Thyroid gland (tissue), 4 donors: ENCODE data around the gene PSORS1C1. TPM values are rescaled to one million over a fixed set of nuclear protein-coding genes. Genes with fewer than 3 reads are reported as not detected.

Experiments used
- DNase-seq, 2 donors: peaks; one replicate each; pipeline ENCODE4 v3.0.0-alpha.2; 2019
- H3K27ac ChIP-seq, 3 donors: fragments of 200-600 bp; sonication (generic); 1 replicate in 2 of 3; 2 replicates in 1 of 3; pipeline ENCODE4 v1.5.1; 2016 to 2019; ENCODE audit warnings: mild to moderate bottlenecking in 1 of 3, moderate library complexity in 1 of 3
- H3K27me3 ChIP-seq: fragments of 200-600 bp; sonication (generic); one replicate; pipeline ENCODE4 v1.5.1; 2019
- H3K36me3 ChIP-seq, 2 donors: fragments of 200-600 bp; sonication (generic); one replicate each; pipeline ENCODE4 v1.5.1; 2016 to 2019
- H3K4me1 ChIP-seq, 2 donors: fragments of 200-600 bp; sonication (generic); one replicate each; pipeline ENCODE4 v1.5.1; 2017 to 2019
- H3K4me3 ChIP-seq, 3 donors: fragments of 200-600 bp; sonication (generic); replicated peaks in 1 of 3; 1 replicate in 2 of 3; 2 replicates in 1 of 3; pipeline ENCODE4 v1.5.1; 2016; ENCODE audit warnings: mild to moderate bottlenecking in 1 of 3
- H3K9me3 ChIP-seq: fragments of 200-600 bp; sonication (generic); one replicate; pipeline ENCODE4 v1.5.1; 2017
- POLR2A ChIP-seq, 2 donors: fragments of 450-650 bp; IDR thresholded peaks; one replicate each; pipeline ENCODE4 v1.6.1; 2017; ENCODE audit warnings: antibody characterized with exemption in 2 of 2, mild to moderate bottlenecking in 2 of 2, moderate library complexity in 1 of 2
- WGBS, 2 donors: methylation state at CpG; one replicate each; pipeline ENCODE4 v1.1.5; 2017; 5-methylcytosine and 5-hydroxymethylcytosine counted together
- intact Hi-C: fragments of 100-400 bp; cut with DNase I; formaldehyde crosslinking; loops from one replicate; pipeline ENCODE4 v1.15.1; 2023
- total RNA-seq, 4 donors: library from RNA; depleted of rRNA; stranded (reverse); fragments of >200 nt; gene quantifications; one replicate each; pipeline ENCODE4 v1.2.3, GENCODE V29; 2016
- TF ChIP-seq, protein P1 (sequence below), 6 experiments: fragments of 200-600 bp in 3 of 6; fragments of 450-650 bp in 3 of 6; sonication (generic) in 3 of 6; IDR thresholded peaks; one replicate each; pipeline ENCODE4 v1.5.1; 2016 to 2019; ENCODE audit warnings: antibody characterized with exemption in 6 of 6, mild to moderate bottlenecking in 2 of 6, inconsistent platforms in 1 of 6, moderate library complexity in 1 of 6

PSORS1C1 gene
- total RNA-seq, 4 donors from 2014 or later: 1.6 to 3.8 (median 2.4) TPM

DNA sequence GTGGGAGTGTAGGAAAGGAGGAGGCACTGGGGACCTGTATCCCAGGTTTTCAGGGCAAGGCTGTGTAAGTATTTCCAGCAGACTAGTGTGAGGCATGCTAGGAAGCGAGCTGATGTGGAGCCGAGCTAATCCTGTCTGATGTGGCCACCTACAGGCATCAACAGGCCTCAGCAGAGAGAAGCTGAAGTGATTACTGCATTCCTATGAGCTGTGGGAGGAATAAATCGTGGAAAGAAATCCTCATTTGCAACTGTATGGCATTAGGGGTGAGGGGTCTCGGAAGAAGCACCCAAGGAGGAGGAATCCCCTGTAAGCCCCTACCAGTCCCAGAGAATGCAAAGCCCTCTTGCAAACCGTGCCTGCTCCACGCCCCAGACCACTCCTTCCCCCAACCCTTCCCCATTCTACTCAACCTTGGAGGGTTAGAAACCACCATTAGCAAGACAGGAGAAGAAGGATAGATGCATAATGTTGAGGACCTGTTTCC, 43.8 kb upstream of the PSORS1C1 start:
- Histone ChIP-seq H3K27ac (peak overlapping the region; percentile 30 to 98 (median 33)), H3K4me3 (no peak overlapping the region), H3K36me3 (no peaks in the 10 kb centered on the region), H3K4me1 (peaks cover 26 to 27% of the 10 kb centered on the region in 2 donors), H3K9me3 (no peaks in the 10 kb centered on the region), H3K27me3 (no peaks in the 10 kb centered on the region)
- 48 to 54% methylated on average over 6 of the region's 6 CpGs for WGBS, 2 donors
- DNase-seq: peak; percentile 62 to 80
- intact Hi-C loops: no loop called here
- no peak for TF ChIP-seq POLR2A (IDR thresholded peaks at IDR 0.05)
- TF ChIP-seq, protein P1, sequence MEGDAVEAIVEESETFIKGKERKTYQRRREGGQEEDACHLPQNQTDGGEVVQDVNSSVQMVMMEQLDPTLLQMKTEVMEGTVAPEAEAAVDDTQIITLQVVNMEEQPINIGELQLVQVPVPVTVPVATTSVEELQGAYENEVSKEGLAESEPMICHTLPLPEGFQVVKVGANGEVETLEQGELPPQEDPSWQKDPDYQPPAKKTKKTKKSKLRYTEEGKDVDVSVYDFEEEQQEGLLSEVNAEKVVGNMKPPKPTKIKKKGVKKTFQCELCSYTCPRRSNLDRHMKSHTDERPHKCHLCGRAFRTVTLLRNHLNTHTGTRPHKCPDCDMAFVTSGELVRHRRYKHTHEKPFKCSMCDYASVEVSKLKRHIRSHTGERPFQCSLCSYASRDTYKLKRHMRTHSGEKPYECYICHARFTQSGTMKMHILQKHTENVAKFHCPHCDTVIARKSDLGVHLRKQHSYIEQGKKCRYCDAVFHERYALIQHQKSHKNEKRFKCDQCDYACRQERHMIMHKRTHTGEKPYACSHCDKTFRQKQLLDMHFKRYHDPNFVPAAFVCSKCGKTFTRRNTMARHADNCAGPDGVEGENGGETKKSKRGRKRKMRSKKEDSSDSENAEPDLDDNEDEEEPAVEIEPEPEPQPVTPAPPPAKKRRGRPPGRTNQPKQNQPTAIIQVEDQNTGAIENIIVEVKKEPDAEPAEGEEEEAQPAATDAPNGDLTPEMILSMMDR (IDR thresholded peaks at IDR 0.05): peak in 4 of 6 experiments; percentile 57 to 82 (median 74)

DNA sequence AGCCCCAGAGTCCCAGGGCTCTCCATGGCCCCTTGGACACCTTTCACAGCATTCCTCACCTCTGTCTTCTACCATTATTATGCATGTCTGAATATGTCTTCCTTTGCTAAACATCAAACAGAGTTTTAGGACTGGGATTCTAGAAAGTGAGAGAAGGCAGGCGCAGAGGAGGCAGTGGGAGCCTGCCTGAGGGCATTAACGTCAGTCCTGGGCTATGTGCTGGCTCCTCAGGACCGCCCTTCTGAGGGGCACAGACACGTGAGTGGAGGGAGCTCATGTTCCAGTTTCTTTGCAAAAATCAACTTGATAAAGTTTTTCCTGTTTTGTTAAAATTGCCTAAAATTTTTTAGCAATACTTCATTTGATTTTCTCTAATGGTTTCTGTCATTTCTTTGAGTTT, 40.2 kb upstream of the PSORS1C1 start:
- Histone ChIP-seq H3K9me3 (no peaks in the 10 kb centered on the region), H3K27ac (peak overlapping the region in 1 of 3 donors; percentile 98), H3K27me3 (no peaks in the 10 kb centered on the region), H3K36me3 (no peaks in the 10 kb centered on the region), H3K4me1 (peaks cover 17 to 28% of the 10 kb centered on the region in 2 donors), H3K4me3 (no peak overlapping the region)
- 94 to 97% methylated on average over 4 of the region's 4 CpGs for WGBS, 2 donors
- DNase-seq: no peak
- no peak for TF ChIP-seq POLR2A (IDR thresholded peaks at IDR 0.05)
- intact Hi-C loops: no loop called here

DNA sequence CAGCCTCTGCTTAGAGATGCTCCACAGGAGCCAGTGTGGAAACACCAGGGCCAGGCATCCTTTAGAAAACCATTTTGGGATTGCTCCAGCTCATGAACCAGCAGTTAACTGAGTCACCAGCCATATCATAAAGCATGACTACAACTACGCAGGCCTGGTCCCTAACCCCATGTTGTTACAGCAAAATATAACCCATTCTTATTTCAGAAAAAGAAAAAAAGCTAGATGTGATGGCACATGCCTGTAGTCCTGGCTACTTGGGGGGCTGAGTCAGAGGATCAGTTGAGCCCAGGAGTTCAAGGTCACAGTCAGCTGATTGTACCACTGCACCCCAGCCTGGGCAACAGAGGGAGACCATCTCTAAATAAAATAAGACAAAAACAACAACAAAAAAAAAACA, 39.1 kb upstream of the PSORS1C1 start:
- Histone ChIP-seq H3K36me3 (no peaks in the 10 kb centered on the region), H3K27me3 (no peaks in the 10 kb centered on the region), H3K9me3 (no peaks in the 10 kb centered on the region), H3K4me3 (no peak overlapping the region), H3K4me1 (peaks cover 17 to 32% of the 10 kb centered on the region in 2 donors), H3K27ac (no peak overlapping the region)
- DNase-seq: no peak
- 90 to 93% methylated on average over 1 of the region's 1 CpG for WGBS, 2 donors
- intact Hi-C loops: no loop called here
- TF ChIP-seq, protein P1 (IDR thresholded peaks at IDR 0.05): no peak
- no peak for TF ChIP-seq POLR2A (IDR thresholded peaks at IDR 0.05)

DNA sequence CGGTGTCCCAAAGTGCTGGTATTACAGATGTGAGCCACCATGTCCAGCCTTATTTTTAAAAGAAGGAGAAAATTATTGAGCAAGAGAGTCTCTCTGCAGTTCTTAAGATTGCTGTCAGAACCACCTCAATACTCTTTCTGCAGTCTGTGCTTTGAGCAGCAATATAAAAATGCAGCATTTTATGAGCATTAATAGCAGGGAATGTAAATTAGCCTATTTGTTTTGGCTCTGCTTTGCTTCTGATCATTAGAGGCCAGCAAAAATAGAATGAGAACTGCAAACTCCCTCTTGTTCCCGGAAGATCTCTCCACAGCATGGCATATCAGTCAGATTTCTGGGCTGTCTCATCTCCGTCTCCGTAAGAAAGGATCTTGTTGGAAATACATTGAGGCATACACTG, 38.0 kb upstream of the PSORS1C1 start:
- 89 to 90% methylated on average over 4 of the region's 4 CpGs for WGBS, 2 donors
- Histone ChIP-seq H3K27me3 (no peaks in the 10 kb centered on the region), H3K36me3 (no peaks in the 10 kb centered on the region), H3K27ac (no peak overlapping the region), H3K4me1 (peaks cover 17 to 24% of the 10 kb centered on the region in 2 donors), H3K4me3 (no peak overlapping the region), H3K9me3 (no peaks in the 10 kb centered on the region)
- intact Hi-C loops: no loop called here
- TF ChIP-seq POLR2A (IDR thresholded peaks at IDR 0.05): no peak
- TF ChIP-seq, protein P1 (IDR thresholded peaks at IDR 0.05): no peak
- DNase-seq: no peak

DNA sequence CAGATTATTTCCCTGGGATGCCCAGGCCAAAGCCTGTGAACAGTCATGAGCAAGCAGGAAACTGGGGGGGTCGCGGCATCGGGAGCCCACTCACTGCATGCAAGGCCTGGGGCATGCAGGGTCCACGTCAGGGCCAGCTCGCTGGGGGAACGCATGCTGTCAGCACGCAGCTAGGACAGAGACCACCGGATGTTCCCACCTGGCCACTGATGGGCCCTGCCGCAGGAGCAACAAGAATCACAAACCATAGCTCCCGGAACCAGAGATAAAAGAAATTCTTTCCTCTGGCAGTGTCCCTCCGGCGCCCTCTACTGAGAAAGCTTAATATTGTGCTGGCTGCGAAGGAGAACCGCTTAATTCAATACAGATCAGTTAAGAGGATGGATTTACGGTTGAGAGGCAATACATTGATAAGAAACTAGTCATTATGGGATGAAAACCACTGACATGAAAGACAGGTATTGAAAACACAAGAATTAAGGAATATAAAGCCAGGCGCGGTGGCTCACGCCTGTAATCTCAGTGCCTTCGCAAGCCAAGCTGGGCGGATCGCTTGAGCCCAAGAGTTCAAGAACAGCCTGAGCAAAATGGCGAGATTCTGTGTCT, 34.8 kb upstream of the PSORS1C1 start:
- Histone ChIP-seq H3K4me1 (peaks cover 0 to 4% of the 10 kb centered on the region in 2 donors), H3K36me3 (no peaks in the 10 kb centered on the region), H3K4me3 (no peak overlapping the region), H3K27ac (no peak overlapping the region), H3K27me3 (no peaks in the 10 kb centered on the region), H3K9me3 (no peaks in the 10 kb centered on the region)
- DNase-seq: peak; percentile 67 to 77
- intact Hi-C loops: loop anchor here (5.0 to 10.0 kb wide), 3 partner anchors 162 to 335 kb away; partner anchors contain the start of genes FLOT1 and IER3
- TF ChIP-seq POLR2A (IDR thresholded peaks at IDR 0.05): no peak
- TF ChIP-seq, protein P1 (IDR thresholded peaks at IDR 0.05): peak; percentile 52 to 86 (median 80)
- WGBS, 2 donors: 25 to 27% methylated on average over 22 of the region's 22 CpGs
